ENCODE results near the gene PCNX2.

Gene PCNX2

GRCh38 chr1:232958067-232958466 lies 337.5 kb downstream of the PCNX2 start:
- no peak for DNase-seq
- peaks cover 20 to 38% (median 28%) of the 10 kb centered on the region in 4 experiments for H3K36me3 ChIP-seq (ENCODE audit: control insufficient read depth in 4 of 4, insufficient read depth in 4 of 4, low read length in 3 of 4)
- 83% methylated on average over 1 of the region's 1 CpG for WGBS (ENCODE audit: insufficient coverage)
- H3K27ac ChIP-seq (ENCODE audit: insufficient read depth in 1 of 2, low read depth in 1 of 2, low read length in 2 of 2, poor library complexity in 1 of 2, severe bottlenecking in 2 of 2) = no peak overlapping the region
- H3K4me1 ChIP-seq (ENCODE audit: control extremely low read depth in 1 of 4, control insufficient read depth in 4 of 4, insufficient read depth in 4 of 4, low read length in 3 of 4) = peaks cover 7 to 13% (median 9%) of the 10 kb centered on the region in 4 experiments
- H3K27me3 ChIP-seq (replicated peaks in 2 of 5; ENCODE audit: control insufficient read depth in 4 of 5, insufficient read depth in 5 of 5, low read length in 4 of 5) = no peaks in the 10 kb centered on the region
- ChIA-PET POLR2A (no interaction called here), CTCF (no interaction called here)
- H3K4me3 ChIP-seq (ENCODE audit: control insufficient read depth in 1 of 7, extremely low read depth in 1 of 7, insufficient read depth in 4 of 7, low read depth in 2 of 7, low read length in 6 of 7) = no peak overlapping the region
- peaks cover 2 to 13% (median 11%) of the 10 kb centered on the region in 5 experiments for H3K9me3 ChIP-seq (ENCODE audit: control extremely low read depth in 1 of 5, control insufficient read depth in 4 of 5, insufficient read depth in 2 of 5, low read depth in 1 of 5, low read length in 4 of 5)

GRCh38 chr1:232956081-232956480 lies 339.4 kb downstream of the PCNX2 start:
- H3K9me3 ChIP-seq (ENCODE audit: control extremely low read depth in 1 of 5, control insufficient read depth in 4 of 5, insufficient read depth in 2 of 5, low read depth in 1 of 5, low read length in 4 of 5) = peaks cover 2 to 13% (median 11%) of the 10 kb centered on the region in 5 experiments
- ChIA-PET CTCF (no interaction called here), POLR2A (interaction anchor here (0.7 kb wide), 1 partner anchor 229 kb away, joined by 3 read pairs; no protein-coding TSS in a partner anchor)
- DNase-seq = no peak
- no peak overlapping the region for H3K27ac ChIP-seq (ENCODE audit: insufficient read depth in 1 of 2, low read depth in 1 of 2, low read length in 2 of 2, poor library complexity in 1 of 2, severe bottlenecking in 2 of 2)
- H3K4me3 ChIP-seq (ENCODE audit: control insufficient read depth in 1 of 7, extremely low read depth in 1 of 7, insufficient read depth in 4 of 7, low read depth in 2 of 7, low read length in 6 of 7) = no peak overlapping the region
- H3K27me3 ChIP-seq (replicated peaks in 2 of 5; ENCODE audit: control insufficient read depth in 4 of 5, insufficient read depth in 5 of 5, low read length in 4 of 5) = no peaks in the 10 kb centered on the region
- H3K4me1 ChIP-seq (ENCODE audit: control extremely low read depth in 1 of 4, control insufficient read depth in 4 of 4, insufficient read depth in 4 of 4, low read length in 3 of 4) = peaks cover 0 to 12% (median 6%) of the 10 kb centered on the region in 4 experiments
- 99% methylated on average over 6 of the region's 6 CpGs for WGBS (ENCODE audit: insufficient coverage)
- H3K36me3 ChIP-seq (ENCODE audit: control insufficient read depth in 4 of 4, insufficient read depth in 4 of 4, low read length in 3 of 4) = peaks cover 18 to 38% (median 28%) of the 10 kb centered on the region in 4 experiments

GRCh38 chr1:232954594-232955365 lies 340.7 kb downstream of the PCNX2 start:
- WGBS (ENCODE audit: insufficient coverage) = 100% methylated on average over 1 of the region's 4 CpGs
- H3K36me3 ChIP-seq (ENCODE audit: control insufficient read depth in 4 of 4, insufficient read depth in 4 of 4, low read length in 3 of 4) = peaks cover 16 to 38% (median 28%) of the 10 kb centered on the region in 4 experiments
- H3K27ac ChIP-seq (ENCODE audit: insufficient read depth in 1 of 2, low read depth in 1 of 2, low read length in 2 of 2, poor library complexity in 1 of 2, severe bottlenecking in 2 of 2) = no peak overlapping the region
- no peak overlapping the region for H3K4me3 ChIP-seq (ENCODE audit: control insufficient read depth in 1 of 7, extremely low read depth in 1 of 7, insufficient read depth in 4 of 7, low read depth in 2 of 7, low read length in 6 of 7)
- ChIA-PET CTCF (no interaction called here), POLR2A (no interaction called here)
- H3K27me3 ChIP-seq (replicated peaks in 2 of 5; ENCODE audit: control insufficient read depth in 4 of 5, insufficient read depth in 5 of 5, low read length in 4 of 5) = no peaks in the 10 kb centered on the region
- peaks cover 4 to 20% (median 9%) of the 10 kb centered on the region in 4 experiments for H3K4me1 ChIP-seq (ENCODE audit: control extremely low read depth in 1 of 4, control insufficient read depth in 4 of 4, insufficient read depth in 4 of 4, low read length in 3 of 4)
- DNase-seq = no peak
- H3K9me3 ChIP-seq (ENCODE audit: control extremely low read depth in 1 of 5, control insufficient read depth in 4 of 5, insufficient read depth in 2 of 5, low read depth in 1 of 5, low read length in 4 of 5) = peaks cover 2 to 13% (median 11%) of the 10 kb centered on the region in 5 experiments

- H3K27me3 ChIP-seq (replicated peaks in 2 of 5; ENCODE audit: control insufficient read depth in 4 of 5, insufficient read depth in 5 of 5, low read length in 4 of 5) = no peaks in the 10 kb centered on the region
- ChIA-PET CTCF (interaction anchor here (0.6 to 1.7 kb wide), 6 partner anchors 10 to 145 kb away, joined by 3 to 6 read pairs (median 4); no protein-coding TSS in a partner anchor), POLR2A (no interaction called here)
- peaks cover 7 to 22% (median 10%) of the 10 kb centered on the region in 4 experiments for H3K4me1 ChIP-seq (ENCODE audit: control extremely low read depth in 1 of 4, control insufficient read depth in 4 of 4, insufficient read depth in 4 of 4, low read length in 3 of 4)
- H3K36me3 ChIP-seq (ENCODE audit: control insufficient read depth in 4 of 4, insufficient read depth in 4 of 4, low read length in 3 of 4) = peaks cover 9 to 22% (median 13%) of the 10 kb centered on the region in 4 experiments
- no peak overlapping the region for H3K4me3 ChIP-seq (ENCODE audit: control insufficient read depth in 1 of 7, extremely low read depth in 1 of 7, insufficient read depth in 4 of 7, low read depth in 2 of 7, low read length in 6 of 7)
- peak; percentile 22 to 34 (median 31) for DNase-seq
- no peak overlapping the region for H3K27ac ChIP-seq (ENCODE audit: insufficient read depth in 1 of 2, low read depth in 1 of 2, low read length in 2 of 2, poor library complexity in 1 of 2, severe bottlenecking in 2 of 2)
- WGBS (ENCODE audit: insufficient coverage) = 100% methylated on average over 2 of the region's 2 CpGs
- H3K9me3 ChIP-seq (ENCODE audit: control extremely low read depth in 1 of 5, control insufficient read depth in 4 of 5, insufficient read depth in 2 of 5, low read depth in 1 of 5, low read length in 4 of 5) = peaks cover 0 to 4% (median 2%) of the 10 kb centered on the region in 5 experiments
Measured at GRCh38 chr1:232952514-232953499, 342.7 kb downstream of the PCNX2 start.

GRCh38 chr1:232951605-232952004 lies 343.9 kb downstream of the PCNX2 start:
- peaks cover 7 to 22% (median 10%) of the 10 kb centered on the region in 4 experiments for H3K4me1 ChIP-seq (ENCODE audit: control extremely low read depth in 1 of 4, control insufficient read depth in 4 of 4, insufficient read depth in 4 of 4, low read length in 3 of 4)
- peaks cover 0 to 5% (median 0%) of the 10 kb centered on the region in 5 experiments for H3K27me3 ChIP-seq (replicated peaks in 2 of 5; ENCODE audit: control insufficient read depth in 4 of 5, insufficient read depth in 5 of 5, low read length in 4 of 5)
- CTCF ChIA-PET = no interaction called here
- H3K4me3 ChIP-seq (ENCODE audit: control insufficient read depth in 1 of 7, extremely low read depth in 1 of 7, insufficient read depth in 4 of 7, low read depth in 2 of 7, low read length in 6 of 7) = peak overlapping the region in 5 of 7 experiments; percentile 77 to 90 (median 83)
- POLR2A ChIA-PET = interaction anchor here (0.6 kb wide), 1 partner anchor 11 kb away, joined by 4 read pairs; no protein-coding TSS in a partner anchor
- H3K36me3 ChIP-seq (ENCODE audit: control insufficient read depth in 4 of 4, insufficient read depth in 4 of 4, low read length in 3 of 4) = peaks cover 6 to 10% (median 9%) of the 10 kb centered on the region in 4 experiments
- H3K9me3 ChIP-seq (ENCODE audit: control extremely low read depth in 1 of 5, control insufficient read depth in 4 of 5, insufficient read depth in 2 of 5, low read depth in 1 of 5, low read length in 4 of 5) = no peaks in the 10 kb centered on the region
- WGBS (ENCODE audit: insufficient coverage) = no CpG with 5 or more reads among the region's 1 CpG
- no peak overlapping the region for H3K27ac ChIP-seq (ENCODE audit: insufficient read depth in 1 of 2, low read depth in 1 of 2, low read length in 2 of 2, poor library complexity in 1 of 2, severe bottlenecking in 2 of 2)
- DNase-seq = no peak

GRCh38 chr1:232951180-232951579 lies 344.3 kb downstream of the PCNX2 start:
- Histone ChIP-seq H3K27ac (ENCODE audit: insufficient read depth in 1 of 2, low read depth in 1 of 2, low read length in 2 of 2, poor library complexity in 1 of 2, severe bottlenecking in 2 of 2) (peak overlapping the region in 1 of 2 experiments; percentile 84), H3K4me1 (ENCODE audit: control extremely low read depth in 1 of 4, control insufficient read depth in 4 of 4, insufficient read depth in 4 of 4, low read length in 3 of 4) (peaks cover 7 to 22% (median 10%) of the 10 kb centered on the region in 4 experiments), H3K36me3 (ENCODE audit: control insufficient read depth in 4 of 4, insufficient read depth in 4 of 4, low read length in 3 of 4) (peaks cover 3 to 7% (median 5%) of the 10 kb centered on the region in 4 experiments), H3K27me3 (replicated peaks in 2 of 5; ENCODE audit: control insufficient read depth in 4 of 5, insufficient read depth in 5 of 5, low read length in 4 of 5) (peaks cover 0 to 5% (median 0%) of the 10 kb centered on the region in 5 experiments), H3K4me3 (ENCODE audit: control insufficient read depth in 1 of 7, extremely low read depth in 1 of 7, insufficient read depth in 4 of 7, low read depth in 2 of 7, low read length in 6 of 7) (peak overlapping the region in 6 of 7 experiments; percentile 76 to 90 (median 82)), H3K9me3 (ENCODE audit: control extremely low read depth in 1 of 5, control insufficient read depth in 4 of 5, insufficient read depth in 2 of 5, low read depth in 1 of 5, low read length in 4 of 5) (no peaks in the 10 kb centered on the region)
- WGBS (ENCODE audit: insufficient coverage) = 22% methylated on average over 5 of the region's 5 CpGs
- ChIA-PET POLR2A (interaction anchor here (0.6 kb wide), 1 partner anchor 12 kb away, joined by 4 read pairs; no protein-coding TSS in a partner anchor), CTCF (no interaction called here)
- DNase-seq = peak in 2 of 3 donors; percentile 33 to 44

All from common myeloid progenitor, CD34-positive (primary cell).